GM18508 (cell line): ENCODE data around the gene SLC39A13.
A peak's percentile ranks its signal among the peaks of the same experiment; 100 is the strongest.

Experiments used
- ATAC-seq: cut with Tn5 transposase; IDR thresholded peaks from one replicate; pipeline ENCODE4 v1.9.1; 2021; ENCODE audit warnings: moderate number of reproducible peaks; ENCODE audit not compliant: insufficient read depth, unreplicated experiment

SLC39A13 gene

GRCh38 chr11:47447906-47448305 lies 39.5 kb downstream of the SLC39A13 start:
- no peak for ATAC-seq

GRCh38 chr11:47448566-47449427 lies 40.4 kb downstream of the SLC39A13 start, which contains the start of gene RAPSN:
Gene RAPSN, minus strand, starts transcription at chr11:47449136. Its CDS starts 172 bp downstream, at chr11:47448964.
- no peak for ATAC-seq

- ATAC-seq = no peak
Observed at GRCh38 chr11:47449541-47449940, 41.2 kb downstream of the SLC39A13 start.

GRCh38 chr11:47451436-47451835 lies 43.0 kb downstream of the SLC39A13 start:
- no peak for ATAC-seq

GRCh38 chr11:47451990-47452389 lies 43.6 kb downstream of the SLC39A13 start:
- ATAC-seq = no peak

- ATAC-seq = no peak
Observed at GRCh38 chr11:47453365-47453764, 45.0 kb downstream of the SLC39A13 start.

DNA sequence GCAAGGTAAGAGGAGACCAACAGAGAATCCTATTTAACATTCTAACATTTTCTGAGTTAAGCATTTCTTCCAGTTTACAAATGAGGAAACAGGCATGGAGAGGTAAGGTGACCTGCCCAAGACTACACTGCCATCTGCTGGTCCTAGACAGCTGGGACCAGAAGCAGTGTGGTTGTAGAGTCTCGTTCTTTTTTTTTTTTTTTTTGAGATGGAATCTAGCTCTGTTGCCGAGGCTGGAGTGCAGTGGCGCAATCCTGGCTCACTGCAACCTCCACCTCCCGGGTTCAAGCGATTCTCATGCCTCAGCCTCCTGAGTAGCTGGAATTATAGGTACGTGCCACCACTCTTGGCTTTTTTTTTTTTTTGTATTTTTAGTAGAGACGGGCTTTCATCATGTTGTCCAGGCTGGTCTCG lies 45.9 kb downstream of the SLC39A13 start:
- peak; percentile 61 for ATAC-seq

DNA sequence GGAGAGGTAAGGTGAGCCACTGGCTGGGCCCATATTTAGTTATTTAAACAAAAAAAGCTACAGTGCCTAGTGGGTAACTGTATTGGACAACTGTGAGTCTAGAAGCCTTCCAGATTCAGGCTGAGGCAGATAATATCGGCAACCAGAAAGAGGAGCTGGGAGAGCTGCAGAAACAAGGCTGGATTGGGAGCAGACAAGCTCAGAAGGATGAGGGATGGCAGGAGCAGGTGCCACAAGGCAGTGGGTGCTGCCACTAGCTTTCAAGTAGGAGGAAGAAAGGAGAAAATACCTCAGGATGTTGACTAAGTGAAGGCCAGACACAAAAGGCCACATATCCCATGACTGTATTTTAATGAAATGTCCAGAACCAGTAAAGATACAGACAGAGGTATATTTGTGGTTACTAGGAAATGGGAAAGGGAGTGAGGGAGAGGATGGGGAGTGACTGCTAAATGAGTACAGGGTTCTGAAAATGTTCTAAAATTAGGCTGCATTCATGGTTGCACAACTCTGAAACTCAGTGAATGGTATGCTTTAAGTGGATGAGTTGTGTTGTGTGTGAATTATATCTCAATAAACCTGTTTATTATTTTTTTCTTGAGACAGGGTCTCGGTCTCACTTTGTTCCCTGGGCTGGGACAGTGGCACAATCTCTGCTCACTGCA lies 52.3 kb downstream of the SLC39A13 start:
- ATAC-seq = no peak

DNA sequence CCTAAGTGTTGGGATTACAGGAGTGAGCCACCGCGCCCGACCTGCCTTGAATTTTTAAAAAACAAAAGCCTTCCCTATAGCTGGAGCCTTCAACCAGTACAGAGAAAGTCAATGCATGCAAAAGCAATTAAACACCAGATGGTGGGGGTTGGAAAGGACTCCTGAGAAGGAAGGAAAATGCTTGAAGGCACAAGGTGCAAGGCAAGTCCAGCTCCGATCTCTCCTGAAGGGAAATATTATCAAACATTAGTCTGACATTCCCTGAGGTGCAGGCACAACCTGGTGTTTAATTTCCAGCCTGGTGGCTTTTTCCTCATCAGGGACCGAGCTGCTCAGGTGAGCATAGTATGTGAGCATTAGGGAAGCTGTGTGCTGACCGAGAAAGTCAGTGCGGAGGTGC lies 53.5 kb downstream of the SLC39A13 start:
- ATAC-seq = no peak

GRCh38 chr11:47464483-47464882 lies 56.1 kb downstream of the SLC39A13 start:
- ATAC-seq = no peak
